RWPE2 (cell line): ENCODE results near the gene HOXC4.

Source experiments
- ATAC-seq: fragments of 200-7000 bp; cut with Tn5 transposase; 3 replicates; pipeline ENCODE4 v1.9.1; 2021; ENCODE audit warnings: low read depth
- DNase-seq: peaks from one replicate; pipeline ENCODE4 v3.0.0-alpha.2; 2020; ENCODE audit warnings: low spot score
- H3K27ac ChIP-seq: fragments of 450-650 bp; 2 replicates; pipeline ENCODE4 v1.5.1; 2017; ENCODE audit warnings: mild to moderate bottlenecking; ENCODE audit not compliant: poor library complexity, severe bottlenecking
- H3K27me3 ChIP-seq: fragments of 250-450 bp; sonication (Bioruptor Pico); 2 replicates; pipeline ENCODE4 v1.5.1; 2021; ENCODE audit warnings: mild to moderate bottlenecking, moderate library complexity; ENCODE audit not compliant: insufficient read depth, poor library complexity, severe bottlenecking
- H3K36me3 ChIP-seq: fragments of 250-450 bp; sonication (Bioruptor Pico); 2 replicates; pipeline ENCODE4 v1.5.1; 2020; ENCODE audit warnings: low read depth, mild to moderate bottlenecking, moderate library complexity
- H3K4me1 ChIP-seq: fragments of 250-450 bp; sonication (Bioruptor Pico); 2 replicates; pipeline ENCODE4 v1.5.1; 2021; ENCODE audit warnings: mild to moderate bottlenecking, moderate library complexity; ENCODE audit not compliant: insufficient read depth, poor library complexity, severe bottlenecking
- H3K4me3 ChIP-seq: fragments of 250-450 bp; sonication (Bioruptor Pico); 2 replicates; pipeline ENCODE4 v1.5.1; 2021; ENCODE audit warnings: mild to moderate bottlenecking, moderate library complexity; ENCODE audit not compliant: severe bottlenecking
- H3K9me3 ChIP-seq: fragments of 250-450 bp; sonication (Bioruptor Pico); 2 replicates; pipeline ENCODE4 v1.5.1; 2021; ENCODE audit warnings: mild to moderate bottlenecking, moderate library complexity; ENCODE audit not compliant: severe bottlenecking
- CTCF ChIP-seq: fragments of 450-650 bp; IDR thresholded peaks from one replicate; pipeline ENCODE4 v1.5.1; 2017; ENCODE audit warnings: mild to moderate bottlenecking, moderate library complexity; ENCODE audit not compliant: poor library complexity, severe bottlenecking

The HOXC4 gene

GRCh38 chr12:54036620-54037359, 16.8 kb upstream of the HOXC4 start:
- no peak for DNase-seq
- TF ChIP-seq CTCF = no peak
- peaks cover 83% of the 10 kb centered on the region for H3K27me3 ChIP-seq

GRCh38 chr12:54037360-54038283, 16.0 kb upstream of the HOXC4 start:
- TF ChIP-seq CTCF = no peak
- DNase-seq (no peak), ATAC-seq (no peak)
- H3K4me3 ChIP-seq = no peak overlapping the region
- no peaks in the 10 kb centered on the region for H3K4me1 ChIP-seq
- peaks cover 79% of the 10 kb centered on the region for H3K27me3 ChIP-seq
- H3K27ac ChIP-seq = no peak overlapping the region
- no peaks in the 10 kb centered on the region for H3K9me3 ChIP-seq
- no peaks in the 10 kb centered on the region for H3K36me3 ChIP-seq

More at GRCh38 chr12:54036620-54037359, 16.8 kb upstream of the HOXC4 start:
- no peaks in the 10 kb centered on the region for H3K9me3 ChIP-seq
- peak; percentile 26; the same call in 1 of the 3 replicates for ATAC-seq
- no peaks in the 10 kb centered on the region for H3K4me1 ChIP-seq
- H3K36me3 ChIP-seq = no peaks in the 10 kb centered on the region
- H3K27ac ChIP-seq = no peak overlapping the region
- no peak overlapping the region for H3K4me3 ChIP-seq

- peaks cover 72% of the 10 kb centered on the region for H3K27me3 ChIP-seq
- no peaks in the 10 kb centered on the region for H3K36me3 ChIP-seq
- H3K4me1 ChIP-seq = no peaks in the 10 kb centered on the region
- H3K4me3 ChIP-seq = no peak overlapping the region
- DNase-seq = no peak
- no peak for ATAC-seq
- TF ChIP-seq CTCF = no peak
- H3K9me3 ChIP-seq = no peaks in the 10 kb centered on the region
- no peak overlapping the region for H3K27ac ChIP-seq
Measured at GRCh38 chr12:54038284-54038870, 15.3 kb upstream of the HOXC4 start.

- no peaks in the 10 kb centered on the region for H3K36me3 ChIP-seq
- no peaks in the 10 kb centered on the region for H3K9me3 ChIP-seq
- DNase-seq (no peak), ATAC-seq (peak; percentile 52; the same call in 1 of the 3 replicates)
- no peaks in the 10 kb centered on the region for H3K4me1 ChIP-seq
- no peak for TF ChIP-seq CTCF
- peaks cover 70% of the 10 kb centered on the region for H3K27me3 ChIP-seq
- H3K4me3 ChIP-seq = no peak overlapping the region
- no peak overlapping the region for H3K27ac ChIP-seq
Measured at GRCh38 chr12:54038871-54039414, 14.7 kb upstream of the HOXC4 start.
